Germinal center (tissue), 1 donor: ENCODE measurements around the gene DUS4L.

Source experiments
- DNase-seq: peaks from one replicate; pipeline ENCODE4 v3.0.0; 2012; ENCODE audit warnings: mixed read lengths, low spot score

Gene DUS4L

DNA sequence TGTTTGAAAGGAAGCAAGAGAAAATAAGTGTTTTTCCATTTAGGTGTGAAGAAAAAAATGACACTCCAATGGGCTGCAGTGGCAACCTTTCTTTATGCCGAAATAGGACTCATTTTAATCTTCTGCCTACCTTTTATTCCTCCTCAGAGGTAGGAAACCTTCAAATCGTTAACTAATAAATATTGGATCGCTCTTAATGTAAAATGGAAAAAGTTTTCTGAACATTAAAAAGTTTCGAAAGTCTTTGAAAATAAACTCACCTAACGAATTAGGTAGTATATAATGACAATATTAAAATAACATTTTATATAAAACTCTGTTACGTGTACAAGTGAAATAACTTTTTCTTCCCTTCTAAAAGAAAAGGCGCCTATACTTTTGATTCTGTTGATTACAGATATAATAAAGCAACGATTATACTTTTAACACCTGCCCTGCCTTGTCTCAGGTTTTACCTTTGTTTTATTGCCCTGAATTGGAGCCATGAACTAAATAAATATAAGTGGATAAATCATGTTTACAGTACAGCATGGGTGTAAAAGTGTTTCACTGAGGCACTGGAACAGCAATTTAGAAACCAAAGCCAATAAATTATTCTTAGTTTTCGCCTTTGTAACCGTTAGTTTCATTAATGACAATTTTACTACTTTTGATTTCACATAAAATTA is 17.1 kb downstream of the DUS4L start:
- no peak for DNase-seq

GRCh38 chr7:107581387-107582013 is 17.7 kb downstream of the DUS4L start:
- DNase-seq = no peak

DNA sequence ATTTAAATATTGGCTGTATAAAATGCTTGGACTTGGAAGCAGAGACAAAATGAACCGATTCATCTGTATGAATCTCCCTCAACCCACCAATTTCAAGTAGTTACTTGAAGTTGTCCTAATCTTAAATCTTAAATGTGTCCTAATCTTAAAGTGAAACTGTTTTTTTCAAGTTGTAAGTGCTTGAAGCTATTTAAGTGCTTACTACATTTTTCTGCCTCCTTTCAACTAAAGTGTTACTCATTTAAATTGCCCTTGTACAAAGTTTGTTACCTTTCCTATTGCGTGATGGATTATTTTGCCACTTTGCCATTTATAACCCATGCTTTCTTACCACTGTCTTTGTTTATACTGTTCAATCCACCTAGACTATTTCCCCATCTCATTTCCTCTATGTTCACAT is 19.1 kb downstream of the DUS4L start:
- no peak for DNase-seq

- DNase-seq = no peak
Measured at GRCh38 chr7:107584716-107585115, 20.9 kb downstream of the DUS4L start.

DNA sequence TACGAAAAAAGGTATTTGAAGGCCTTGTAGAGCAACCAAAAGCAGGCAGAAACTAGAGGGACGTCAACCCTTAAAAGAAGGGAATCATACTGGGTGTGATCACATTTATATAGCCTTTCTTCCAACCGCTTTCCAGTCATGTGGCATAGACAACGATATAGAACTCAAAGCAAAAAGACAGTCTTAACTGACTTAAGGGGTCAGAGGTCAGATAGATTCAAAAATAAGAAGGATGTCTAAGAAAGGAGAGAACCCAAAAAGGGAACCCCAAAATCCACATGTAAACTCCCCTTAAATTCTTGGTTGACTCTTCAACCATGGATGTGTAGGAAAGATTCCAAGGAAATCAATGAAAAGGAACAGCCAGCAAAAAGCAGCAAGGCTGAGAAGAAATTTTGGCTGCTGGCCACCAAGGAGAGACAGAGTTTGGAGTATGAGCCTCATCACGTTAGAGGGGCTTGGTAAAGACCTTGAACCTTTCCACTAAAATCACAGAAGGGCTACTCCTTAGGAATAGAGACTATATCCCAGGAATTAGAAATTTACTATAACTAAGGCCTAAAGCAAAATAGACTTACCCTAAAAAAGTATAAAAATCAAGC is 24.9 kb downstream of the DUS4L start:
- no peak for DNase-seq

DNA sequence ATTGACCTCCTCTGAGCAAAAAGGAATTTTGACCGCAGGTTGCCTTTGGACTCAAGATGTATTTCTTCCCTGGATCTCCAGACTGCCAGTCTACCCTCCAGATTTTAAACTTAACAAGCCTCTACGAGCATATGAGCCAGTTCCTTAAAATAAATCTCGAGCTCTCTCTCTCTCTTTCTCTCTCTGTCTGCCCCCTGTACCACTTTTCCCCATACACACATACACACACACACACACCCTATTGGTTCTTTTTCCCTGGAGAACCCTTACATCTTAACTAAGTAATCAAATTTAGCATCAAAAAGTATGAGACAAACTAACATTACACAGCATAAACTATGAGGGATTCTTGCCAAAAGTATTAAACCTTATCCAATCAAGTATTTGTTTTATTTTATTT is 27.6 kb downstream of the DUS4L start:
- no peak for DNase-seq

DNA sequence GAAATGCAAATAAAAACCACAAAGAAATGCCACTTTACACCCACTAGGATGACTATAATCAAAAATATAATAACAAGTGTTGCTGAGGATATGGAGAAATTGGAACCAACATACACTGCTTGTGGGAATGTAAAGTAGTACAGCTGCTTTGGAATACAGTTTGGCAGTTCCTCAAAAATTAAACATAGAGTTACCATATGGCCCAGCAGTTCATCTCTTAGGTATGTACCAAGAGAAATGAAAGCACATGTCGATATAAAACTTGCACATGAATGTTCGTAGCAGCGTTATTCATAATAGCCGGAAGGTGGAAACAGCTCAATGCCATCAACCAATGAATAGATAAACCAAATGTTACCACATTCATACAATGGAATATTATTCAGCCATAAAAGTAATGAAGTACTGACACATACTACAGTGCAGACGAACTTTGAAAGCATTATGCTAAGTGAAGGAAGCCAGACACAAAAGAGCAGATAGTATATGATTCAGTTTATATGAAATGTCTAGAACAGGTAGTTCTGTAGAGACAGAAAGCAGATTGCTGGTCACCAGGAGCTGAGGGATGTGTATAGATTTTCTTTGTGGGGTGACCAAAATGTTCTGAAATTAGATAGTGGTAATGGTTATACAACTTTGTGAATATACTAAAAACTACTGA is 28.7 kb downstream of the DUS4L start:
- no peak for DNase-seq

DNA sequence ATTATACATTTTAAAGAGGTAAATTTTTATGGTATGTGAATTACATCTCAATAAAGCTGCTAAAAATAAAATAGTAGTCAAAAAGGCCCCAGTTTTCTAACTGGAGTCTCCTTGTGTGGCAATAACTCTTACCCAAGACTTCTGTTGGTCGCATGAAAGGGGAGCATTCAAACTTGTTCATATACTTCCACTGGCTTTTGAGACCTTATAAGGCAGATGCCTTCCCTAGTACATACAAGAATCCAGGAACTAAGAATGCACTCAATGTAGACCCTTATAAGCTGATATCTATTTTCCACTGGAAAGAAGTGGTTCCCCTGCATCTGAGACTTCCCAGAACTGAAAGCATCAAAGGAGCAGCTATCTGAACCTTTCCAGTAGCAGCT is 29.2 kb downstream of the DUS4L start:
- DNase-seq = no peak

- DNase-seq = no peak
Measured at GRCh38 chr7:107594961-107595737, 31.4 kb downstream of the DUS4L start.

- no peak for DNase-seq
Measured at GRCh38 chr7:107596881-107597581, 33.3 kb downstream of the DUS4L start.

- DNase-seq = no peak
Measured at GRCh38 chr7:107597582-107597916, 33.8 kb downstream of the DUS4L start.

DNA sequence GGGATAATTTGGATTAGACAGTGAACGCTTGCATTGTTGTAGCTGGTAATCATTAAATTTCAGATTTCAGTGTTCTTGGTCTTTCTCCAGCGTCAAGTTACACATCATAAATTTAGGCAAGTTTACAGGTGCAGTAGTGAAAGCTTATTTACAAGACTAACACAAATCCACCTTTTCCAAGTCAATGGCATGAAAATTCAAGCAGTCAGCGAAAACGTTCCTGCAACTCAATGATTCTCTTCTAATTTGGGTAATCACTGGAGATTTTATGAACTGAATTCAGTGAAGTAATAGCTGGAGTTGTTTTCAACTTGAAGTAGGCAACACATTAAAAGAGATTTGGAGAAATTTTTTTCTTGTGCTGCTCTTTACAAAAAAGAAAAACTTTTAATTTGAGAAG is 34.2 kb downstream of the DUS4L start:
- no peak for DNase-seq

- no peak for DNase-seq
Measured at GRCh38 chr7:107599262-107599661, 35.5 kb downstream of the DUS4L start.

DNA sequence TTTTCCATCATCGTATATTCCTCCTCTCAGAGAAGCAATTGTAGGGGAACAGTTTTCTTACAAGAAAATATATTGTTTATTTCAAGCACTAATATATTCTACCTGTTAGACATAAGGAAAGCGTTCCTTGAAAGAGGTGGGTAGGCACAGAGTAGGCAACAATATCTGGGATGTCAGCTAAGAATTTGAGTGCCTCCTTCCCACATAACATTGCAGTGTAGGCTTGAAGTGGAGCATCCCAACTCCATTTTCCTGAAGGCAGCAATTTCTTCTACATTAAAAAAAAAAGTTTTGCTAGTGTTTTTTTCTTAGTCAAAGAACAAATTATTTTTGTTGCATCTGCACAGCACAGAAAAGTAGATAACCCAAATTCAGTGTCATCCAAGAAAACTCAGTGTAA is 37.0 kb downstream of the DUS4L start:
- no peak for DNase-seq

DNA sequence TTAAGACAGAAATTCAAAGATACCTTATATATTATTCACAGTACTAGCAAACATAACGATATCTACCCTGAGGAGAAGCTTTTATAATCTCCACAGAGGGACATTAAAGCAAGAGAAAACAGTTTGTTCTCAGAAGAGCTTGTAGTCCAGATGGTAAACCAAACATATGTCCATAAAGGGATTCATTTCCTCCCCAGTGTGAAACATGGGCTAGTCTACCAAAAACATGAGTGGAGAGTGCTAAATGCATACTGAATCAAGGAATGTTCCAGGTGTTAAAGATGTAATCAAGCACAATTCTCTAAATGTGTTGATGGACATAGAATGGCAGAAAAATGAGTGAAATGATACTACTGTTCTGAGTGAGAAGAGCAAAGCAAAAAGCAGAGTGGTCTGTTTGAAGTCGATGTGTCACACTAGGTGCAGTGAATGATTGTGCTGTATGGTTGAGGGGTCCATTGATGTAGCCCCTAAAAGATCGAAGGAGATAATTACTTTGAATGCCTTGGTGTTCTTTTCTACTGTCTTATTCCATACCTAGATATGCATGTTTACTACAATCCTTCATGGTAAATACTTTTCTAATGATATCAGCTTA is 41.5 kb downstream of the DUS4L start:
- DNase-seq = no peak

GRCh38 chr7:107606303-107606702 is 42.5 kb downstream of the DUS4L start:
- DNase-seq = no peak

DNA sequence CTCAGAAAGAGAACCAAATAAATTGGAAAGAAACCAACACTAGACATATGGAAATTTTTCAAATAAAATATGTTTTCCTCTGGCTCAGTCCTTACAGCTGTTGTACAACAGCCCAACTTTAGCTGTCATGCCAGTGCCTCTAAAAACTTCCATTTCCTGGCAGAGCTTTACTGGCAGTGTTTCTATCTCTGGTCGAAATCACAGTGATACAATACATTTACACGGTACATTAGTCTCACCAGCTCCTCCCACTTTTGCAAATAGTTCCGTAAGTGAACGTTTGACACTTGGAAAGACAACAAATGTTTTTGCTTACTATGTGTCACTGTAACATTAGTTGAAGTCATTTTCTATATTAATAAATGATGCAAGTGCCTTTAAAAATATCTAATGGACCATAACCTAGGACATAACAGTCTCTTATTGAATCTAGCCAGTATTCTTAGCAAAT is 46.1 kb downstream of the DUS4L start:
- no peak for DNase-seq

- no peak for DNase-seq
Measured at GRCh38 chr7:107610323-107610722, 46.6 kb downstream of the DUS4L start.

DNA sequence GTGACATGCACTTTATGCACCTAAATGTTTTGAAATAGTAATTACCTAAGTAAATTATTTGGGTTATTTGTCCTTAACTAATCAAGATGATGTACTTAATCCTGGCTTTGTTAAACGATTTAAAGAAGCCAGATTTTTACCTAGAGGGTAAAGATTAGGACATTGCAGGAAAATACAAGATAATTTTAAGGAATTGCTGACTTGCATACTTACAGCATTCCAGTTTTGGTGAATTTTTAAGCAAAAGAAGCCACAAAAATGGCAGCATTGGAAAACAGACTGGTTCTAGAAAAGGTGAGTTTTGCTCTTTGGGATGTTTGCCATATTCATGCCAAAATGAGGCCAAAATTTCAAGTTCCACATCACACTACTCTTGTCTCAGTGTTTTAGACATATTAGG is 49.7 kb downstream of the DUS4L start:
- DNase-seq = no peak

- DNase-seq = no peak
Measured at GRCh38 chr7:107613948-107614347, 50.2 kb downstream of the DUS4L start.

DNA sequence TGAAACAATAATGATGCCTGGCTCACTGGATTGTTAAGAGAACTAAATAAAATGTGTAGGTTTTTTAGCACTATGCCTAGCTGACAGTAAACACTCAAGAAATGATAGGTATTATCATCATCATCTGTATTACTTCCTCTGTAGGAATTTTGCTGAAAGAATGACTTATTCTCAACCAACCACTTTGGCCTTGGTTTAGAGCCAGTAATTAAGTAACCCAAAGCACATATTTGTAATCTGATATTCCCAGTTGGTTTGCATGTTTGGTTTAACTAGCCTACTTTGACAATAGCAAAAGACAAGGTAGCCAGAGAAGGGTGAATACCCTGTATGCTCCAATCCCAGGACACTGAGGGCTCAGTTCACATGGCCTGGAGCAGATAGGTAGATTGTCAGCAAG is 50.7 kb downstream of the DUS4L start:
- DNase-seq = no peak
